Hypothalamus (tissue), 51 donors: ENCODE results near the gene WDR33.
"Not testable (repeated sequence)": the region's sequence is repeated elsewhere in the genome, so short reads cannot be mapped to it uniquely, and the experiment has no call there.

Experiments
- DNase-seq, 51 donors: peaks; one replicate each; lab custom pipeline; 2025; lab: John Stamatoyannopoulos, UW

Gene WDR33

DNA sequence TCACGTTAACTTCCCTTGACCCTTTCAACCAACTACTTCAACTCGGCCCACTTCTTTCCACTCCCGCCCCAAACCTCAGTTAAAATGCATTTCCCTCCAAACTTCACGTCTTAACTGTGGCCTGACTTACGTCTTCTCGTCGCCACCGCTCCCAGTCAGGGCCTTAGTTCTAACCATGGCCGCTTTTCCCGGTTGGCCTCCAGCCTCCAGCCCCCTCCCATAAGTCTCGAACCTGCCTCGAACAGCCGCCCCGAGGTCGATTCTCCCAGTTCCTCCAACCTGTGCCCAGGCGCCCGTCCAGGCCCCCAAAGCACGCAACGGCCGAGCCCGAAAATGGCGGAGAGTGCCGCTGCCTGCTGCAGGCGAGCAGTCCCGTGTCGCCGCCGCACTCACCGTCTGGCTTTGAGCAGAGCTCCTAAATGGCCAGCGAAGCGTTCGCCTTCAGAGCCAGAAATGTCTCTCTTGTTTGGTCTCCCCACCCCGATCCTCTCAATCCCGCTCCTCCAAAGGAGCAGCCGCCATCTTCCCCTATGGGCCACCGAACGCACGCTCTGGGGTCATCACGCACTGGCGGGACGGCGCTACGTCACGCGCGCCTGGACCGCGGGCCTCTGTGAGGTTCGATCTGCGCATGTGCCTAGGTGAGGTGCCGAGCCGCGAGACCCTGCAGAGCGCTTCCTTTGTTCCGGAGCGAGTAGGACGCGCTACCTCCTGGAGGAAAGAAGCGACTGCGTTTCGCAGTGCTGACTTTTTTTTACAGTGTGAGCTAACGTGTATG, at the start of gene WDR33:
Gene WDR33 (minus strand): TSS at position 553 of the 778 bp plus-strand sequence. CDS start 40,190 bp downstream, outside the sequence.
- peak; percentile 46 to 94 (median 78) for DNase-seq

DNA sequence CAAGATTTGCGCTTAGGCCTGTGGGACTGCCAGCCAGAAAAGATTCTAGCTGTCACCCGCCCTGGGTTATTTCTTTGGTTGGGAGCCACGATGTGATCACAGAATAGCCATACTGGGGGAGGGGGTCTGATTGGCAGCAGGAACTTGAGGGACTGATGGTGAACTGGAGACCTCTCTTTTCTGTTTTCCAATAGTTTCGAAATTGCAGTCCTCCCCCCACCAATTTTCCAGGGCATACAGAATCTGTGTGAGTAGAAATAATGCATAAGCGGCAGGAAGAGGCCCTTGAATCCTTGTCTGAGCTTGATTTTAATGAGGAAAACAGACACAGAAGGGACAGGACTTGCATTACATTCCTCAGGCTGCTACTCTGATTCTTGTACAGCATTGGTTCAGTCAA, 49.2 kb upstream of the WDR33 start:
- DNase-seq, result peak in 1 of 51 donors; percentile 10

DNA sequence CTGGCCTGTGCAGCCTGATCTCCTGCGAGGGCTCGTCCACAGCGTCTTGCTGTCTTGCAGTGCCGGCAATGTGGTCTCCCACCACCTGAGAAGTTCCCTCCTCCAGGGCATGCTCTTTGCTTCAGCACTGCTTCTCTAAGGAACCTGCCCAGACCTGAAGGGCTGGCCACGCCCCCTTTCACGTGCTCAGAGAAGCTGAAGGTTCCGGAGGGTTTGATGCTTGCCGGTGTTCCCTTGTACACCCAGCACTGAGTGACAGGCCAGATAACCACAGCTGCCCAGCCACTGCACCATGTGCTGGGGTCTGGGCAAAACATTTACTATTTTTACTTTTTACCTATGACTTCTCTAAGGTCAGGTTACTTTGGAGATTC, 48.7 kb upstream of the WDR33 start:
- DNase-seq, result peak in 2 of 51 donors; percentile 6

DNA sequence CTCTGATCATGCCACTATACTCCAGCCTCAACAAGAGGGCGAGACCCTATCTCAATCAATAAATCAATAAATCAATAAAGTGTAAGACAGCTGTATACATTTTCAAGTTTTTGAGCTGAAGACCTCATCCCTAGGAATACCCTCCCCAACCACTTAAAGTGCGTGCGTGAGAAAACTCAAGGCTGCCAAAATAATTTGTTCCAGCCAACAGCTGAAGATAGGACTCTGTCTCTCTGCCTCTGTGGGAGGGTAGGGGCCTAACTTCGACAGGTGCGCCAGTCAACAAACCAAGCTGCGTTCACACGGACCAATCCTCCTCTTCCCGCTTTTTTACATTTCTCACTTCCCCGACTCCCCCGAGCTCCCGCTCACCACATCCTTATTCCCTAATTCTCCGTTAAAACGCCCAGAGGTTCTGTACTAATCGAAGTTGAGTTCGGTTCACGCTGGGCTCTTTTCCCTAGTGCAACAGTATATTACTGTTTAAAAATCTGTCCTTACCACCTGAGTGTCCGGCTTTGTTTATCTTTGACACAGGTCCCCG, 46.4 kb upstream of the WDR33 start:
- DNase-seq, result no peak

DNA sequence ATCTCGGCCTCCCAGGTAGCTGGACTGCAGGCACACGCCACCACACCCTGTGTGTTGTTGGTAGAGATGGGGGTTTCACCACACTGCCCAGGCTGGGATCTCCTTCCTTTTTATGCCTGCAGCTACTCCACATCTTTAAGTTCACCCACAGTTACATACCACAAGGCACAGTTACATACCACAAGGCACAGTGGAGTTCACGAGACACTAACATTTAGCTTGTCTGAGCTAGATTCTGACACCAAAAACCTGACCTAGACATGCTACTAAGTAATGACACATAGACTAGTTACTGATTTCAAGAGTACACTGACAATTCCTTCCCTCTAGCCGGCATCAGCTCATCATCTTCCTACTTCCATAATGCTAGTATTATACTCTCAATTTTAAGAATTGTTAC, 42.7 kb upstream of the WDR33 start:
- DNase-seq, result no peak

DNA sequence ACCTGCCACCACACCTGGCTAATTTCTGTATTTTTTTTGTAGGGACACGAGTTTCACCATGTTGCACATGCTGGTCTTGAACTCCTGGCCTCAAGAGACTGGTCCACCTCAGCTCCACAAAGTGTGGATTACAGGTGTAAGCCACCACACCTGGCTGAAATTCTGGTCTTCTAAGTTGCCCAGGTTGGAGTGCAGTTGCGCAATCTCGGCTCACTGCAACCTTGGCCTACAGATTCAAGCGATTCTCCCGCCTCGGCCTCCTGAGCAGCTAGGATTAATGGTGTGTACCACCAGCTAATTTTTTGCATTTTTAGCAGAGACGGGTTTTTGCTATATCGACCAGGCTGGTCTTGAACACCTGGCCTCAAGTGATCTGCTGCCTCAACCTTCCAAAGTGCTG, 41.4 kb upstream of the WDR33 start:
- no peak for DNase-seq

DNA sequence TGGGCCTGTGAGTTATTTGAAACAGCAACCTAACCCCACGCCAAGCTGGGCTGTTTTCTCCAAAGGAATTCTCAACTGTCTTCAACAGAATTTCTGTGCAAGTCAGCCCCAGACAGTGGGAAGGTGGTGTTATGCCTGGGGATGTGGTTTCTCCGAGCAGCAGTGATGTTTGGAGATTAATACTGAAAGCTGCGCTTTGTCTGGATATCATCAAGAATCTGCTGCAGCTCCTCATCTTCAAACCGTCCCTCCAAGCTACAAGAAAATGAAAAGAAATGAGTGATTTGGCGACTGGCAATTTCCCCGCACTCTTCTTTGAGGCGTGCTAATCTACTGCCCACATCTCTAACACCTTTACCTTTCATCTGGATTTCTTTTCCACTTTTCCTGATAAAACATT, 37.0 kb upstream of the WDR33 start:
- DNase-seq, result no peak

DNA sequence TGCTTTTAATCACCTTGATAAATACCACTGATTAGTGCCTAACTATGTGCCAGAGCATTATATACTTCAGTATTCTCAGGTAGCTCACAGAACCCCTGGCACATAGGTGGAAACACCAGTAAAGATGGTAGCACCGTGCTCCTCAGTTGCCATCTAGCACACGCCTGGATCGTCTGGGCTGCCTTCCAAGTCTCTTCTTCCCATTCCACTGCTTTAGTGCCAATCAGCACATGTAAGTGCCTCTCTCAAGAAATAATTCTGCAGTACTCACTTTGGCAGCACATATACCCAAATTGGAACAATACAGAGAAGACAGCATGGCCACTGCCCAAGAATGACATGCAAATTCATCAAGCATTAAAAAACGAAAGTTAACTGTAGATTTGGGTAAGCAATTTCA, 34.0 kb upstream of the WDR33 start:
- DNase-seq, result no peak

DNA sequence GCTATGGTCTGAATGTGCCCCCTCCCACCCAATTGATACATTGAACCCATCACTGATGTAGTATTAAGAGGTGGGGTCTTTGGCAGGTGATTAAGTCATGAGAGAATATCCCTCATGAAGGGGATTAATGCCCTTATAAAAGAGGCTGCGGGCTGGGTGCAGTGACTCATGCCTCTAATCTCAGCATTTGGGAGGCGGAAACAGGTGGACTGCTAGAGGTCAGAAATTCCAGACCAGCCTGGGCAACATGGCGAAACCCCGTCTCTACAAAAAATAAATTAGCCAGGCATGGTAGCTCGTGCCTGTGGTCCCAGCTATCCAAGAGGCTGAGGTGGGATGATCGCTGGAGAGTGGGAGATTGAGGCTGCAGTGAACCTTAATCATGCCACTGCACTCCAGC, 32.7 kb upstream of the WDR33 start:
- no peak for DNase-seq

DNA sequence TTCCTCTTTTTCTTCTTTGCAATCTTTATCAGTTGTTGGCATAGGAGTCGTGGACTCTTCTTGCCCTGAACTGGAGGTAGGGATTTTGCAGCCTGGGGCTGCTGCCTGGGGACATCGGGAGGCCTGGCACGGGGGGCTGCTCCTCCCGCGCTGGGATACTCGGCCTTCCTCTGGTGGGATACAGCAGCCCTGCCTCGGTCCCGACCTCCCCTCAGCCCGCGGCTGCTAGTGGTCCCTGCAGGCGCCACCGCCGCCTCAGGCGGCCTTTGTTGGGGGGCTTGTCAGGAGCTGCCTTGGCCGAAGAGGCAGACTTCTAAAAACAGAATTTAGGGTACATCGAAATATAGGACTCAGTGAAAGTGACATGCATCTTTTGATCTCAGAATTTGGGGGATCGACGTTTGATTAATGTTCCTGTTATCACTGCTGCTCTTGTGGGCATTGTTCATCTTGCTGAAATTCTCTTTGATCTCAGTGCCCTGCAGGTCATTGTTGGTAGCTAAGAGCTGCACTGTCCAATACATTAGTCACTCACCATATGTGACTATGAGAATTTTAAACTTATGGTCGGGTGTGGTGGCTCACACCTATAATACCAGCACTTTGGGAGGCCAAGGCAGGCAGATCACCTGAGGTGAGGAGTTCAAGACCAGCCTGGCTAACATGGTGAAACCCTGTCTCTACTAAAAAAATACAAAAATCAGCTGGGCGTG, 30.7 kb upstream of the WDR33 start:
- DNase-seq, result no peak

DNA sequence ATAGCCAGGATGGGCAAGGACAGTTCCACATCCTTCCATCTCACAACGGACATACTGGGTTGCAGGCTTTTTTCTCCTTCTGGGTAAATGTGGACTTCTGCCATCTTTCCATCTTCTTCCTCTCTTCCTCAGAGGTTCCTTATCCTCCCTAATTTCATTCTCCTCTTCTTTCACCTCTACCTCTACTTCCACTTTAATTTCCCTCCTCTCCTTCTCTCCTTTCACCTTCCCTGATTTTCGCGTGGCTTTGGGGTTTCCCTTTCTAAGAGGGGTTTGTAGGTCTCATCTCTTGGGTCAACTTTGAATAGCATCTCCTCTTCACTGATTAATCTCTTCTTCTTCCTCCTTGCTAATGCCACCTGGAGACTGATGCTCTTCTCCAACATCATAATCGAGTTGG, 29.9 kb upstream of the WDR33 start:
- DNase-seq, result no peak

DNA sequence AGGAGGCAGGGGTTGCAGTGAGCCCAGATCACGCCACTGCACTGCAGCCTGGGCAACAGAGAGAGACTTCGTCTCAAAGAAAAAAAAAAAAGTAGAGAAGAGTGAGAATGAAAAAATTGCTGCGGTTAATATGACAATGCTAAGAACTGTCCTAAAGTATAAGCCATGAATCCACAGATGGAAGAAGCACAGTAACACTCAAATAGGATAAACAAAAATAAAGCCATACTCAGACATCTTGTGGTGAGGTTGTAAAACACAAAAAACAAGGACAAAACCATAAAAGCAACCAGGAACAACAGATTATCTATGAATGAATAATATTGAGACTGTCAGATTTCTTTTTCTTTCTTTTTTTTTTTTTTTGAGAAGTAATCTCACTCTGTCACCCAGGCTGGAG, 24.0 kb upstream of the WDR33 start:
- no peak for DNase-seq

DNA sequence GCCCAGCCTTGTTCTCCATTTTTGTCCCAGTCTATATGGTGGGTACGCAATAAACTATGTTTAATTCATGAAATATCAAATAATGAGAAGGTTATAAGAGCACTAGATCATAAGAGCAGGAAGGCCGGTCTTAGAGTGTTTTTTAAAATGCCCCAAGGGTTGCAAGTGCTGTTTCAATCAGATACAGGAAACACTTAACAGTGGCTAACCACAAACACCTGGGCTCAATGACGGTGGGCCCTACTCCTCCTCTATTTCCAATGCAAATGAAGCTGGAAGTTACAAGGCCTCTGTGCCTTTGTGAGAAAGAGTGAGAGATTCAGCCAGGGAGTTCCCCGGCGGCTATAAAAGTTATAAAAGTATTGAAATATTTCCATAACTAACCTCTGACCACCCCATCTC, 18.9 kb upstream of the WDR33 start:
- no peak for DNase-seq

DNA sequence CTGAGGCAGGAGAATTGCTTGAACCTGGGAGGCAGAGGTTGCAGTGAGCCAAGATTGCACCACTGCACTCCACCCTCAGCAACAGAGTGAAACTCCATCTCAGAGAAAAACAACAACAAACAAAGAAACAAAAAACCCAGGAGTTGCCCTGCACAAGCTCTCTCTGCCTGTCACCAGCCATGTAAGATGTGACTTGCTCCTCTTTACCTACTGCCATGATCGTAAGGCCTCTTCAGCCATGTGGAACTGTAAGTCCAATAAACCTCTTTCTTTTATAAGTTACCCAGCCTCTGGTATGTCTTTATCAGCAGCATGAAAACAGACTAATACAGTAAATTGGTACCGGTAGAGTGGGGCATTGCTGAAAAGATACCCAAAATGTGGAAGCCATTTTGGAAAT, 15.7 kb upstream of the WDR33 start:
- DNase-seq, result not testable (repeated sequence)

DNA sequence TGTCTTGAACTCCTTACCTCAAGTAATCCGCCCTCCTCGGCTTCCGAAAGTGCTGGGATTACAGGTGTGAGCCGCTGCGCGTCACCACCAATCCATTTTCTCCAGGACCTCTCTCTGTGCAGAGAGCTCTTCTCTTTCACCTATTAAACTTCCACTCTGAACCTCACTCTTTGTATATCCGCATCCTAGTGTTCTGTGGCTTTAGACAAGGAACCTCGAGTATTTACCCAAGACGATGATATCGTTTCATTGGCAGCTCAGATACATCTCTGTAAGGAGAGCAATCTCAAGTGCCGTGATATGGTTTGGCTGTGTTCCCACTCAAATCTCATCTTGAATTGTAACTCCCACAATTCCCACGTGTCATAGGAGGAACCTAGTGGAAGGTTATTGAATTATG, 15.1 kb upstream of the WDR33 start:
- no peak for DNase-seq

DNA sequence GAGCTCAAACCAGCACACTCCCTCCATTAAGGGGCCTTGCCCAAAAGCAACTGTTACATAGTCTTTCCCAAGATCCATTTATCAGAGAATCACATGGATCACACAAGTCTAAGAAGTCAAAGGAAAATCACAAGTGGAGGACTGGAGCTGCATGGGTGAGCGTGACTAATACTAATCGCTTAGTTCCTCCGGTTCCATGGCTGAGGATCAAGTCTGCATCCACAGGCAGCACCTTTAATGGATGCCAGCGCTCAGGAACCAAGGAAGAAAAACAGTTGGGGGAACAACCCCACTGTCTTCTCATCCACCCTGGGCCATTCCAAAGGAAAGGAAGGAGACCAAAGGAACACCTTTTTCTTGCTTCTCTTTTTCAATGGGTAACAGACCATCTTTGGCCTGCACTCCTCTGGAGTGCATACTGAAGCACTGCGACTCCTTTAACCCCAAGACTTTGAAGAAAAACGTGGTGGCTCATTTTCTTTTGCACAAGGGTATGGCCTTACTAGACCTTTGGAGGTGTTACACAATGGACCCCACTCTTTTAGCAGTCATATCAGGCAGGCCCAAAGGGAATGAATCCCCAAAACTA, 9.2 kb upstream of the WDR33 start:
- no peak for DNase-seq

DNA sequence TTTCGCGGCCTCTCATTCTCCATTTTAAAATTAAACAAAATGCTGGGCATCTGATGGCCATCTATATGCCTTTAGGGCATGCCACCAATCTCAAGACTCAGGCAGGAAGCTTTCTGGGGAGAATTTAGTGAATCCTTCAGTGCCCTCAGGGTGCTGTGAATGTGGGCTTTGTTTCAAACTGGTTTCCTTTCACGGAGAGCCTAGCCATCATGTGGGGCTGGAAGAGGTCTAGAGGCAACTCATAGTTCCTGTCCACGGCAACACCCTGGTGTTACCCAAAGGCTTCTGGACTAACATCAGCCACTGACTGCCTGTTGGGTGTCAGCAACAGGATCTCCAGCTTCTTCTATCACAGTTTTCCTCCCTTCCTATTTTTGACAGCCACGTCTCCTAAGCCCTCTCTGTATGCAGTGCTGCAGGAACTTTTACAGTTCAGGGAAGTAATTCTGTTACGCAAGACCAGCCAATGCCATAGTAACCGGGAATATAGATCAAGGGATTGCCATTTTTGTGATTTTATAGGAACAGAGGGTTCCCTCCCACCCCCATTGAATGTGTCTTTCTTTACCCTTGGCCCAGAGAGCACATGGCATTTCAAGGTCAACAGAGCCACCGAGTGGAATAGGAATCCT, 7.9 kb upstream of the WDR33 start:
- DNase-seq, result no peak

DNA sequence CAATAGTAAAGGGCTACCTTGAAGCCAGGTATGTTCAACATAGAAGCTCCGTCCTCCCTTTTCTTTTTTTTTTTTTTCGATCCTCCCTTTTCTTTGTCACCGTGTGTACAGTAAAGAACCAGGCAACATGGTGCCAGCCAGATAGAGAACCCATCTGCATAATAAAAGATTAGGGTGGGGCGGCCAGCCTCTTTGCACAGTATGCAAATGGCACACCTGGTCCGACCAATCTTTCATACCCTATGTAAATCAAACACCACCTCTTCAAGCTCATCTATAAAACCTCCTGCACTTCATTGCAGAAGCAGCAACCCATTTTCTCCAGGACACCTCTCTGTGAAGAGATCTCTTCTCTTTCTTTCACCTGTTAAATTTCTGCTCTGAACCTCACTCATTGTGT, 7.3 kb upstream of the WDR33 start:
- DNase-seq, result no peak

DNA sequence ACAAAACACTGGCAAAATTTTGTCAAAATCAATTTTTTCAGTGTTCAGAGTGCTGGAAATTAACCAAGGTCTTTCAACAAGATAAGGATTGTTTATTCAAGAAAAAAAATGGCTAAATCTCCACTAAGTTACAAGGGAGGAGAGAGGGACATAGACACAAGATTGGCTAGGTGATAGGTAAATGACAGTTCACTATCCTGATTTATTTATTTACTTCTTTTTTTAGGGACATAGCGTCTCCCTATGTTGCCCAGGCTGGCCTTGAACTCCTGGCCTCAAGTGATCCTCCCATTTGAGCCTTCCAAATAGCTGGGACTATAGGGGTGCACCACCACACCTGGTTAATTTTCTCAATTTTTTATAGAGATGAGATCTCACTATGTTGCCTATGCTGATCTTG, 3.7 kb upstream of the WDR33 start:
- DNase-seq, result no peak

DNA sequence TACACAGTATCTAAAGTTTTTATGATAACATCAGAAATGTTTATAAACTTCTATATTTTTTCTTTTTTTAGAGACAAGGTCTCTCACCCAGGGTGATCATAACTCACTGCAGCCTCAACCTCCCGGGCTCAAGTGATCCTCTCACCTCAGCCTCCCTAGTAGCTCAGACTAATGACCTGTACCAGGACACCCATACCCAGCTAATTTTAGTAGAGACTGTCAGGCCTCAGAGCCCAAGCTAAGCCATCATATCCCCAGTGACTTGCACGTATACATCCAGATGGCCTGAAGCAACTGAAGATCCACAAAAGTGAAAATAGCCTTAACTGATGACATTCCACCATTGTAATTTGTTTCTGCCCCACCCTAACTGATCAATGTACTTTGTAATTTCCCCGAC, 1.5 kb upstream of the WDR33 start:
- not testable (repeated sequence) for DNase-seq
